ENCODE data around the gene ADGRG7. TPM values are rescaled to one million over a fixed set of nuclear protein-coding genes. Genes with fewer than 3 reads are reported as not detected.

ADGRG7 gene
- polyA plus RNA-seq, 4 donors: 0.03 to 0.10 (median 0.06) TPM; not detected in 1

DNA sequence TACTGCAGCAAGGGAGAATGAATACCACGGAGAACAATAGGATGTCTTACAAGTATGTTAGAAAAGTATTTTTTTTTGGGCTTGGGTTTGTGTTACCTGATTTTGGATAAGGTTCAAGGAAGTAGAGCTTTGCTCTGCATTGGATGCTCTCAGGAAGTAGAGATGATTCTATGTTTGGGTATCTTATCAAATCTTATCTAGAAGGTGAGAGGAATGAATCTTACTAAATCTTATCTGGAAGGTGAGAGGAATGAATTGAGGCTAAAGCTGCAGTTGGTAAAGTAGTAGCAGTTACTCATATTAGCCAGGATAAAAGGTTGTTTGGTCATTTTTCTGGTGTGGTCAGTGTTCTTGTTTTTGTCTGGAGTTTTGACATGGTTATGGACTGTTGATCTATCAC lies 117.3 kb downstream of the ADGRG7 start:
- no peak for DNase-seq (ENCODE audit: low read depth in 4 of 4, low spot score in 3 of 4)

DNA sequence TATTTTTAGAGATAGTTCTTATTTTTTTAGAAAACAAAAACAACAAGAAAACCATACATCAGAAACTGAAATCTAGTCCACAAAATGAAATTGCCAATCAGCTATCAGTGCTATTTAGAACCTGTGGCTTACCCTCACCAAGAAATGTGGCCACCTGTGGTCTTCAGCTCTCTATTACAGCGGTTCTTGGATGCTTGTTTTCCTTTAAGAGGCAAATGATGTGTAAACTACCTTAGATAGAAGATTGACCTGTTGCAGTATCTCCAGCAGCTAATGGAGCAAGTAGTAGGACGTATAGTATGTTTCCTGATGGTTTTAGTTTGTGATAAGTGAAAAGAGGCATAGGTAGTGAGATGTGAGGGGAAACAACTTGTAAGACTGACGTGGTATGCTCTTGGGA lies 121.1 kb downstream of the ADGRG7 start:
- no peak for DNase-seq (ENCODE audit: low read depth in 4 of 4, low spot score in 3 of 4)

DNA sequence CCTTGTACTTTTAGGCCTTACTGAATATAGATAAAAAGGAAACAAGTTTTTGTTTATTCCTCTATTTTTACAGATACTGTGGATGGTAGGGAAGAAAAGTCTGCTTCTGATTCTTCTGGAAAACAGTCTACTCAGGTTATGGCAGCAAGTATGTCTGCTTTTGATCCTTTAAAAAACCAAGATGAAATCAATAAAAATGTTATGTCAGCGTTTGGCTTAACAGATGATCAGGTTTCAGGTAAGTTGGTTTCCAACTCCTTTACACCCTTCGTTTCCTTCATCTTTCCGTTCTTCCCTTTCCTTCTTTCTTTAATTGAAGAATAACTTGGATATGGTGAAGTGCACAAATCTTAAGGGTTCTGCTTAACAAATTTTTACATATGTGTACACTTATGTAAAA lies 123.0 kb downstream of the ADGRG7 start:
- no peak for DNase-seq (ENCODE audit: low read depth in 4 of 4, low spot score in 3 of 4)

DNA sequence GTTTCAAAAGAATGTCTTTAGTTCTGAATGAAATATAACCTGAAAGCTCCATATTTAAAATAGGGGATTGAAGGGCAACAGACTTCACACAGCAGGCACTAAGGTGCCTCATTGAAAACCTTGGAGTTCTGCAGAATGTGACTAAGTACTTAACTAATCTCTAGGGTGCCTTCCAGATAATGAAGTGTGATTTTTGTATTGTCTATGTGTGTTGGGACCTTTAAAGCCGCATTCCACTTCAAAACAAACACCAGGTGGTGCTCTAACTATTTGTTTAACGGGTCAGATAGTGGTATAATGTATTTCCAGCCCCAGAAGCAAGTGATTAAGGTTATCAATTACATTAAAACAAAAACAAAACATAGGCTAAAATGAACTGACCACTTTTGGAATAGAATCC lies 127.9 kb downstream of the ADGRG7 start:
- no peak for DNase-seq (ENCODE audit: low read depth in 4 of 4, low spot score in 3 of 4)

DNA sequence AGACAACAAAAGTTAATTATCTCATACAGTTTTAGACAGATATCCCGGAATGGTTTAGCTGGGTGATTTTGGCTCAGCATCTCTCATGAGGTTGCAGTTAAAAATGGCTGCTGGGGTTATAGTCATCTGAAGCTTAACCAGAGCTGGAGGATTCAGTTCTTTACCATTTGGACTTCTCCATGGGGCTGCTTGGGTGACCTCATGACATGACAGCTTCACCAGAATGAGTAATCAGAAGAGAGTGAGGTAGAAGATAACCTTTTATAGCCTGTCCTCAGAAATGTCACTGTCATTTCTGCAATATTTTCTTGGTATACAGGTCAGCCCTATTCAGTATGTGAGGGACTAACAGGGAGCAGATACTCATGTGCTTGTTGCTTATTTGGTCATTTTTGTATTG lies 130.8 kb downstream of the ADGRG7 start:
- no peak for DNase-seq (ENCODE audit: low read depth in 4 of 4, low spot score in 3 of 4)

DNA sequence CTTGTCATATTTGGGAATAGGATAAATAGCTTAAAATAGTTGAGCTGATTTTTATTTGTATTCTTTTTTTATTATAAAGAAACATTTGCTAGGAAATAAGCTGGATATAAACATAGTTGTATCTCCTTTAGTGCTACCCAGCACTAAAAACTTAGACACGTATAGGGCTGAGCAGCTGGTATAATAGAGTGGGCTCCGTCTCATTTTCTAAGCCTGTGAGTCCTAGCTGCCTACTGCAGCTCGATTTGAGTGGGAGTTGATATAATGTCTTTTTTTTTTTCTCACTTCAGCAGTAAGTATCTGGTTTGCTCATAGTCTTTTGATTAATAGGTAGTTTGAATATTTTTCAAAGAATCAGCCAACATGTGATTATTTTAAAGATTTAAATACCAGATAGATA lies 134.1 kb downstream of the ADGRG7 start:
- no peak for DNase-seq (ENCODE audit: low read depth in 4 of 4, low spot score in 3 of 4)

DNA sequence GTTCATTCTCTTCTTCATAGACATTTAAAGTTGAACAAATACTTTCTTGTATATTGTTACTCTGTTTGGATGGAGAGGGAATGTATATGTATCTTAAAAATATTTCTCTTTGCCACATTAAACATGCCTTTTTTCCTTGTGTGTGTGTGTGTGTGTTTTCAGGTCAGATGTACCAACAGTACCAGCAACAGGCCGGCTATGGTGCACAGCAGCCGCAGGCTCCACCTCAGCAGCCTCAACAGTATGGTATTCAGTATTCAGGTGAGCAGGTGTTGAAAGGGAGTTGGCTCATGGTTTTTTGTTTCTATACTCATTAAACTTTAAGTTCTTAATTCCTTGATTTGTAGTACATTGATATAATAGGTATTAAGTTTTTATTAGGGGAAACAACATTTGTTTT lies 135.3 kb downstream of the ADGRG7 start:
- DNase-seq (ENCODE audit: low read depth in 4 of 4, low spot score in 3 of 4): no peak

Other genes with a start within 250 kb of the ADGRG7 start
- 10 to 100 TPM; 65.4 to 81.2 (median 77.2) TPM for gene TOMM70, start 208.5 kb upstream of the ADGRG7 start, polyA plus RNA-seq (ENCODE audit: insufficient read length in 4 of 4)
- gene LNP1, start 208.1 kb upstream of the ADGRG7 start, polyA plus RNA-seq (ENCODE audit: insufficient read length in 4 of 4): 10 to 100 TPM in 1 of 4 donors, 1 to 10 TPM in 3; 7.0 to 10.1 (median 8.7) TPM
- gene TMEM45A, start 117.0 kb upstream of the ADGRG7 start, polyA plus RNA-seq (ENCODE audit: insufficient read length in 4 of 4): 10 to 100 TPM; 24.4 to 27.3 (median 26.9) TPM
- gene TFG, start 99.9 kb downstream of the ADGRG7 start, polyA plus RNA-seq (ENCODE audit: insufficient read length in 4 of 4): 100 to 1,000 TPM; 142 to 167 (median 153) TPM